AML-193 (cell line): ENCODE results near the gene NEDD9.

Experiments
- DNase-seq, 2 experiments: peaks; one replicate each; lab custom pipeline; 2025; lab: John Stamatoyannopoulos, UW

The NEDD9 gene

GRCh38 chr6:11260249-11261038, 28.0 kb upstream of the NEDD9 start:
- DNase-seq: no peak

- peak; percentile 32 to 42 for DNase-seq
Measured at GRCh38 chr6:11258260-11259237, 26.1 kb upstream of the NEDD9 start.

- no peak for DNase-seq
Measured at GRCh38 chr6:11255610-11256009, 23.1 kb upstream of the NEDD9 start.

- no peak for DNase-seq
Measured at GRCh38 chr6:11253594-11253993, 21.1 kb upstream of the NEDD9 start.

- DNase-seq: no peak
Measured at GRCh38 chr6:11251553-11252360, 19.3 kb upstream of the NEDD9 start.

- DNase-seq: no peak
Measured at GRCh38 chr6:11250108-11250507, 17.6 kb upstream of the NEDD9 start.

GRCh38 chr6:11248974-11249761, 16.7 kb upstream of the NEDD9 start:
- no peak for DNase-seq

- DNase-seq: no peak
Measured at GRCh38 chr6:11246722-11247121, 14.3 kb upstream of the NEDD9 start.

- no peak for DNase-seq
Measured at GRCh38 chr6:11245381-11246256, 13.2 kb upstream of the NEDD9 start.

GRCh38 chr6:11244387-11245126, 12.1 kb upstream of the NEDD9 start:
- DNase-seq: no peak

- DNase-seq: no peak
Measured at GRCh38 chr6:11243861-11244260, 11.4 kb upstream of the NEDD9 start.

GRCh38 chr6:11242711-11243110, 10.2 kb upstream of the NEDD9 start:
- DNase-seq: no peak

- DNase-seq: no peak
Measured at GRCh38 chr6:11241793-11242201, 9.3 kb upstream of the NEDD9 start.

- DNase-seq: no peak
Measured at GRCh38 chr6:11241154-11241792, 8.8 kb upstream of the NEDD9 start.

GRCh38 chr6:11237956-11238355, 5.5 kb upstream of the NEDD9 start:
- DNase-seq: no peak

- no peak for DNase-seq
Measured at GRCh38 chr6:11237428-11237827, 5.0 kb upstream of the NEDD9 start.

GRCh38 chr6:11236915-11237314, 4.4 kb upstream of the NEDD9 start:
- no peak for DNase-seq

- DNase-seq: no peak
Measured at GRCh38 chr6:11236076-11236750, 3.7 kb upstream of the NEDD9 start.
